HUDEP-2 (cell line): ENCODE measurements around the gene B3GNT7.
"Not testable (repeated sequence)": the region's sequence is repeated elsewhere in the genome, so short reads cannot be mapped to it uniquely, and the experiment has no call there.

Experiments
- DNase-seq, 76 experiments: peaks; one replicate each; lab custom pipeline; 2025; ENCODE audit not compliant: unreplicated experiment in 76 of 76; lab: John Stamatoyannopoulos, UW

The B3GNT7 gene

GRCh38 chr2:231395188-231396057, at the start of gene B3GNT7:
B3GNT7 (plus strand) TSS chr2:231395710; CDS start chr2:231395804, 94 bp downstream.
- DNase-seq = no peak

GRCh38 chr2:231347081-231347480, 48.4 kb upstream of the B3GNT7 start:
- DNase-seq = peak in 75 of 76 experiments; percentile 28 to 92 (median 79)

DNA sequence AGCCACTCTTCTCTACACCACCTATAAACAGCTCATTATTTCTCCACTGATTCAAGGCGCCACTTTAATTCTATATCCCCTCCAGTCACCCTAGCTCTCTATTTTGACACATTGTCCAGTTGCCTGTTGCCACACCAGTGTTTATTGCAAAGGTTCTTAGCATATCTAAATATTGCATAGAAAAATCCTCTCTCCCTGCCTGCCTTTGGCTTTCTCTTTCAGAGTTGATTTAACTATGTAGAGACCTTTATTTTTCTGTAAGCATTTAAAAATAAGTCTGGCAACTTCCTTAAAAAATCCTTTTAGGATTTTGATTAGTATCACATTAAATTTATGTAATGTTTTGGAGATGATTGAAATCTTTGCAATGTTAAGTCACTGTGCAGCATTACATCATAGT, 47.9 kb upstream of the B3GNT7 start:
- peak in 2 of 76 experiments; percentile 38 to 39 for DNase-seq

- DNase-seq = no peak
Measured at GRCh38 chr2:231348173-231348572, 47.3 kb upstream of the B3GNT7 start.

GRCh38 chr2:231348704-231349373, 46.7 kb upstream of the B3GNT7 start:
- peak in 13 of 76 experiments; percentile 3 to 50 (median 26) for DNase-seq

- not testable (repeated sequence) for DNase-seq
Measured at GRCh38 chr2:231349374-231349735, 46.2 kb upstream of the B3GNT7 start.

DNA sequence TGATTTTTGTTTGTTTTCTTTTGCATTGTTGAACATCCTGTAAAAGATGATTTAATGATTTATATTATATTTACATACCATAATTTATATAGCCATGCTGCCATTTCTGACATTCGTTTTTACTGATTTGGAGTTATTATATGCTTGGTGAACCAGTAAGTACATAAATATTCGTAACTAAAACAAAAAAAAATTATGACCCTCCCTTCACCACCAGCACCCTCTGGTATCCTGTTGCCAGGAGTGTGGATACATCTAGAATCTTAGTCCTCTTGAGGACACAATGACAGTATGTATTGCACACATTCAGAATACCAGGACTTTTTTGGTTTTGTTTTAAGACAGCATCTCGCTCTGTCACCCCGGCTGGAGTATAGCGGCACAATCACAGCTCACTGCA, 43.9 kb upstream of the B3GNT7 start:
- no peak for DNase-seq

DNA sequence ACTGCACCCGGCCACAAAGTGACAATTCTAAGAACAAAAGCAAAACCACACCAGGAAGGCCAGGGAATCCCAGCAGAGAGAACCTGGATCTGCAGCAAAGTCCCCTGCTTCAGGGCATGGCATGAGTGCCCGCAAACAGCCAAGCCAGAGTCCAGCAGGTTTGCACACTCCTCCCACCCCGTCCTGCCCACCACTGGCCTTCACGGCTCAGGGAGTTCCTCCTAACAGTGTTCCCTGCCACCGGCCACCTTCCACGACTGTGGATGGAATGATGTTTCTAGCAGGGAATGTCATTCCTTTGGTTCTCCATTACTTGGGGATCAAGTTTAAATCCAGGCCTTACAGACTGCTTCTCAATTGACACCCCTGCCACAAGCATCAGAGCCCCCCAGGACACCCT, 42.0 kb upstream of the B3GNT7 start:
- DNase-seq = no peak

GRCh38 chr2:231355508-231356465, 39.7 kb upstream of the B3GNT7 start:
- no peak for DNase-seq

GRCh38 chr2:231356466-231356844, 39.1 kb upstream of the B3GNT7 start:
- DNase-seq = no peak

DNA sequence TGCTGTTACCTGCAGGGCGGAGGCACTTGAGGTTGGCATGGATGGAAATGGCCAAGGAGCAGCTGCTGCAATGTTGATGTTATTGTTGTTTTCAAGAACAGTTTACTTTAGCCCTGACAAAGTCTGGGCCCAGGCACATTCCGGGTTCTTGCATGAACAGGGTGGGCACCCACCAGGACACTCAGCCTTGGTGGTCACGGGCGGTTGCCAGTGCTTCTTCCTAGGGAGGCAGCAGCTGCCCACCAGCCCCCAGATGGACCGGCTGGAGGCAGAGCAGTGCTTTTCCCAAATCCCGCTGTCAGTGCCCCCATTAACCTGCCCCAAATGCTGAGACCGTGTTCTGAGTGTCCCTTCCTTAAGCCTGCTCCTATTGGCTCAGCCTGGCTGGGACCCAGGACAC, 38.5 kb upstream of the B3GNT7 start:
- no peak for DNase-seq

GRCh38 chr2:231357931-231358330, 37.6 kb upstream of the B3GNT7 start:
- no peak for DNase-seq

DNA sequence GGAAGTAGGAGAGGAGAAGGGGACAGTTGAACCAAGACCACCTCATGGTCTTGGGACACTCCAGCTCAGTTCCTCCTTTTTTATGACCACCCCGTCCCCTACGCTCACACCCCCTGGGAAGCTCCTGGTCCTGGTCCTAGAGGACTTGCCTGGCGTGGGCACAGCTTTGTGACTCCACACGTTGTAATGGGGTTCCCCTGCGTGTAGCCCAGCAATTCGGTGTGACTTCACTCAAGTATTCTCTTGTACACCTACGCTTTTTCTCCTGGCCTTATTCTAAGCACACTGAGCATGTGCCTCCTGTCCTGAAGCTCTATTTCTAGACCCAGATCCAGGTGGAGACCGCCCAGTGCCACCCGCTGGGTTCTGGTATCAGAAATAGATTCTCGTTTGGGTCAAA, 36.1 kb upstream of the B3GNT7 start:
- no peak for DNase-seq

GRCh38 chr2:231359948-231360347, 35.6 kb upstream of the B3GNT7 start:
- no peak for DNase-seq

DNA sequence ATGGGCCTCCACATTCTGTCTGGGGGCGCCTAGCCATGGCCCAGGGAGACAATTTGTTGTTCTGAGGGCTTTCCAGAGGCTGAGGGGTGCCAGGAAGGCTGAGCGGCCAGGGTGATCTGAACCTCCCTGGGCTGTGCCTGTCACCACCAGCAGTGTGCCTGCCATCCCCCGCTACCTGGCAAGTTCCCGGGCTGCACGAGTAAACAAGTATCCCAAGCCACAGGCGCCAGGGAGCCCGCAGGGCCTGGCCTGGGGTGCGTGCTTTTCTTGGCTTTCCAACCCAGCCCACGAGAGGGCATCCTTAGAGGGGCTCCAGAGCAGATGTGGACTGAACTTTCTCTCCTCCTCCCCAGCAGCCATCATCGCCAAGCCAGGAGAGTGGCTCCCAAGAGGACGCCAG, 35.1 kb upstream of the B3GNT7 start:
- no peak for DNase-seq

DNA sequence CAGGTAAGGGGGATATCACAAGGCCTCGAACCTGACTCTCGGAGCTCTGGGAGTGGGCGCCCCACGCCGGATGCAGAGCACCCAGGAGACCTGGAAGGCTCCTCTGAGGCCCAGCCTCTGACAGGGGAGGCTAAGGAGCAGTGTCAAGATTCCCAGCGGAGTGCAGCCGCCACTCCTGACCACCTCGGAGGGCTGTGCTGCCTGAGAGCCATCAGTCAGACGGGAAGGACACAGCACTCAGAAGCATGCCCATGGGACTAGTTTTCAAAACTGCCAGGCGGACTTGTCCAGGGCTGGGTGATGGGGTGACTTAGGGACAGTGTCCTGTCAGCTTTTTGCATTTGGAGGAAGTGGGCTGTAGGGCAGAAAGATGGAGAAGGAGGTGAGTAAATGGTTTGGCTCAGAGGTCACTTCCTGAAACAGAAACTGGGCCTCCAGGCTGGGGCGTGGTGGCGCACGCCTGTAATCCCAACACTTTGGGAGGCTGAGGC, 34.6 kb upstream of the B3GNT7 start:
- no peak for DNase-seq

- peak in 4 of 76 experiments; percentile 3 to 18 (median 3) for DNase-seq
Measured at GRCh38 chr2:231361701-231362554, 33.6 kb upstream of the B3GNT7 start.

DNA sequence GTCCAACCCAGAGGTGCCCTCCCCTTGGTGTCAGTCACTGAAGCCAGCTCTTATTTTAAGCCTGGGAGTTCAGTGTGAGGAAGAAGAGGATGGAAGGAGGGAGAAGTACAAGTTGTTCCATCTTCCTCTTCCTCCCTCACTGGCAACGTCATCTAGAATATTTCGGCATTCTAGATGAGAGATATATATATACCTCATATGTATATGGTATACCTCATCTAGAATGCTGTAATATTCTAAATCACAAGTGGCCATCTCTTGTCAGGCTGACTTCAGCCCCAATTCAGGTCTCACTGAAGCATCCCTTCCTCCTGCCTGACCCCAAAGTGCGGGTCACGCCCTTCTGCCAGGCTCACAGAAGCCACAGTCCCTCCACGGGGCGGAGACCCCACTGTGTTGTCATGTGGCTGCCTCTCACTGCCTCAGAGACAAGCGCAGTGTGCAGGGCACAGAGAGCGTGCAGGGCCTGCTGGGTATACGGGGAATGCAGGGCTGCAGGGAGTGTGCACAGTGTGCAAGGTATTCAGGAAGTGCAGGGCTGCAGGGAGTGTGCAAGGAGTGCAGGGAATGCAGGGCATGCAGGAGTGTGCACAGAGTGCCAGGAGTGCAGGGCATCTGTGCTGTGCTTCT, 32.8 kb upstream of the B3GNT7 start:
- no peak for DNase-seq

- no peak for DNase-seq
Measured at GRCh38 chr2:231364061-231364460, 31.4 kb upstream of the B3GNT7 start.
